Measurements from ENCODE around the gene SMCHD1.
"Not testable (repeated sequence)": the region's sequence is repeated elsewhere in the genome, so short reads cannot be mapped to it uniquely, and the experiment has no call there.

SMCHD1 gene

DNA sequence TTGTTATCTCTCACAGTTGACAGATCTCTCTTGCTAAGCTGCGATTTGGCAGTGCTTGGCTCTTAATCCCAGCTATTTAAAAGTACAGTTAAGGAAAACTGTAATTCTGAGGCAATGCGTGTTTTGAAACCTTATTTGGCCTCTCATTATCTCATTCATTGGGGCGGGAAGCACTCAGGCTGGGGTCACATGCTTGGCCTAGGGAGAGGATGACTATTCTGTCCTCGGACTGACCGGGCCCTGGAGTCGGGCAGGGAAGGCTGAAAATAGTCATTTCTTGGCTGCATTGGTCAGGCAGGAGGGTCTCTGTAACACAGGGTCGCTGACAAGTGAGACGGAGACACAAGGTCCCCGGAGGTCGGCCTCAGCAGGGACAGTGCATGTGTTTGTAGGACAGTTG, 171.1 kb downstream of the SMCHD1 start:
- Histone ChIP-seq H3K14ac (ENCODE audit: low read length) (no peak overlapping the region), H3K36me3 (ENCODE audit: control insufficient read depth in 1 of 2, insufficient read depth in 2 of 2, low read length in 2 of 2) (no peaks in the 10 kb centered on the region), H3K23ac (ENCODE audit: low read length) (no peak overlapping the region), H4K91ac (ENCODE audit: low read depth, low read length) (no peak overlapping the region), H4K12ac (ENCODE audit: low read depth, low read length) (no peak overlapping the region), H3K27ac (ENCODE audit: low read depth, low read length) (no peak overlapping the region), H3K9ac (ENCODE audit: low read length) (no peak overlapping the region), H2AK5ac (ENCODE audit: low read length) (no peak overlapping the region), H3K4me3 (ENCODE audit: low read depth, low read length) (no peak overlapping the region), H3K4ac (ENCODE audit: low read depth, low read length) (no peak overlapping the region), H3K18ac (ENCODE audit: low read length) (no peak overlapping the region), H3K79me1 (ENCODE audit: low read length) (no peaks in the 10 kb centered on the region), H3K79me2 (ENCODE audit: control insufficient read depth, insufficient read depth, low read length, poor library complexity) (no peaks in the 10 kb centered on the region), H2BK120ac (ENCODE audit: insufficient read depth, low read length, poor library complexity) (no peak overlapping the region), H3K9me3 (ENCODE audit: insufficient read depth, low read depth, low read length) (no peaks in the 10 kb centered on the region), H3K4me2 (ENCODE audit: low read length) (no peak overlapping the region), H2BK12ac (ENCODE audit: low read length) (no peak overlapping the region), H2BK5ac (ENCODE audit: low read depth, low read length, poor library complexity) (no peak overlapping the region), H3K4me1 (ENCODE audit: control insufficient read depth in 1 of 2, insufficient read depth in 2 of 2, low read length in 2 of 2) (peaks cover 0 to 3% of the 10 kb centered on the region in 2 experiments), H2AFZ (ENCODE audit: insufficient read depth, low read length, poor library complexity) (no peak overlapping the region), H3K27me3 (ENCODE audit: insufficient read depth, low read length) (no peaks in the 10 kb centered on the region), H4K8ac (ENCODE audit: low read depth, low read length) (no peak overlapping the region)
- no peak for DNase-seq
- WGBS (ENCODE audit: extremely low coverage, insufficient coverage, insufficient read length): no CpG with 5 or more reads among the region's 10 CpGs

DNA sequence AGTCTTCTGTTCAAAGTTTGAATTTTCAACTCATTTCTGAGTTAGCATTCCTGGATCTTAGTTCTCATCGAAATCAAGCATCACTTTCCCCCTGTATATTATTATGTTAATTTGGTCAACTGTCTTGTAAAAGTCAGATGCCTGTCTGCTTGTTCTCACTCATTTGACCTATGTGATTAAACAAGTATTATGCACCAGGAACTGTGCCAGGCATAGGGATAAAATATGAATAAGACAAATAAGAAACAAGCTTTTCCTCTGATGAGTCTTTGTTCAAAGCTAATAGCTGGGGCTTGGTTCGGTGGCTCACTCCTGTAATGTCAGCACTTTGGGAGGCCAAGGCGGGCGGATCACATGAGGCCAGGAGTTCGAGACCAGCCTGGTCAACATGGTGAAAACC, 171.5 kb downstream of the SMCHD1 start:
- Histone ChIP-seq H4K12ac (ENCODE audit: low read depth, low read length) (no peak overlapping the region), H4K91ac (ENCODE audit: low read depth, low read length) (no peak overlapping the region), H3K4me2 (ENCODE audit: low read length) (no peak overlapping the region), H3K27me3 (ENCODE audit: insufficient read depth, low read length) (no peaks in the 10 kb centered on the region), H2AK5ac (ENCODE audit: low read length) (no peak overlapping the region), H3K36me3 (ENCODE audit: control insufficient read depth in 1 of 2, insufficient read depth in 2 of 2, low read length in 2 of 2) (no peaks in the 10 kb centered on the region), H3K4me3 (ENCODE audit: low read depth, low read length) (no peak overlapping the region), H3K4ac (ENCODE audit: low read depth, low read length) (no peak overlapping the region), H3K4me1 (ENCODE audit: control insufficient read depth in 1 of 2, insufficient read depth in 2 of 2, low read length in 2 of 2) (peaks cover 0 to under 1% of the 10 kb centered on the region in 2 experiments), H2BK5ac (ENCODE audit: low read depth, low read length, poor library complexity) (no peak overlapping the region), H3K9ac (ENCODE audit: low read length) (no peak overlapping the region), H3K14ac (ENCODE audit: low read length) (no peak overlapping the region), H3K9me3 (ENCODE audit: insufficient read depth, low read depth, low read length) (no peaks in the 10 kb centered on the region), H2BK12ac (ENCODE audit: low read length) (no peak overlapping the region), H3K18ac (ENCODE audit: low read length) (no peak overlapping the region), H2AFZ (ENCODE audit: insufficient read depth, low read length, poor library complexity) (no peak overlapping the region), H2BK120ac (ENCODE audit: insufficient read depth, low read length, poor library complexity) (no peak overlapping the region), H3K79me1 (ENCODE audit: low read length) (no peaks in the 10 kb centered on the region), H3K23ac (ENCODE audit: low read length) (no peak overlapping the region), H3K27ac (ENCODE audit: low read depth, low read length) (no peak overlapping the region), H3K79me2 (ENCODE audit: control insufficient read depth, insufficient read depth, low read length, poor library complexity) (no peaks in the 10 kb centered on the region), H4K8ac (ENCODE audit: low read depth, low read length) (no peak overlapping the region)
- WGBS (ENCODE audit: extremely low coverage, insufficient coverage, insufficient read length): no CpG with 5 or more reads among the region's 5 CpGs
- no peak for DNase-seq

DNA sequence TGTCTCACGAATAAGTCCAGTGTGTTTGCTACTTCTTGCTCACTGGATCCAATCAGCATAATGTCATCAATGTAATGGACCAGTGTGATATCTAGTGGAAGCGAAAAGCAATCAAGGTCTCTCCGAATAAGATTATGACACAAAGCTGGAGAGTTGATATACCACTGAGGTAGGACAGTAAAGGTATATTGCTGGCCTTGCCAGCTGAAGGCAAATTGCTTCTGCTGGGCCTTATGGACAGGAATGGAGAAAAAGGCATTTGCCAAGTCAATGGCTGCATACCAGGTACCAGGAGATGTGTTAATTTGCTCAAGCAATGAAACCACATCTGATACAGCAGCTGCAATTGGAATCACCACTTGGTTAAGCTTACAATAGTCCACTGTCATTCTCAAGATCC, 180.6 kb downstream of the SMCHD1 start:
- DNase-seq; H4K91ac ChIP-seq (ENCODE audit: low read depth, low read length); H3K18ac ChIP-seq (ENCODE audit: low read length); H3K27me3 ChIP-seq (ENCODE audit: insufficient read depth, low read length); H3K23ac ChIP-seq (ENCODE audit: low read length); H3K79me1 ChIP-seq (ENCODE audit: low read length); H3K9ac ChIP-seq (ENCODE audit: low read length); H3K4me1 ChIP-seq (ENCODE audit: control insufficient read depth in 1 of 2, insufficient read depth in 2 of 2, low read length in 2 of 2); H3K9me3 ChIP-seq (ENCODE audit: insufficient read depth, low read depth, low read length); H3K14ac ChIP-seq (ENCODE audit: low read length); H2BK5ac ChIP-seq (ENCODE audit: low read depth, low read length, poor library complexity); H4K8ac ChIP-seq (ENCODE audit: low read depth, low read length); H3K4me2 ChIP-seq (ENCODE audit: low read length); H3K4ac ChIP-seq (ENCODE audit: low read depth, low read length); H2BK12ac ChIP-seq (ENCODE audit: low read length); H3K27ac ChIP-seq (ENCODE audit: low read depth, low read length); H4K12ac ChIP-seq (ENCODE audit: low read depth, low read length); H3K79me2 ChIP-seq (ENCODE audit: control insufficient read depth, insufficient read depth, low read length, poor library complexity); H2BK120ac ChIP-seq (ENCODE audit: insufficient read depth, low read length, poor library complexity); H3K4me3 ChIP-seq (ENCODE audit: low read depth, low read length); H2AK5ac ChIP-seq (ENCODE audit: low read length); H2AFZ ChIP-seq (ENCODE audit: insufficient read depth, low read length, poor library complexity); H3K36me3 ChIP-seq (ENCODE audit: control insufficient read depth in 1 of 2, insufficient read depth in 2 of 2, low read length in 2 of 2): not testable (repeated sequence)
- WGBS (ENCODE audit: extremely low coverage, insufficient coverage, insufficient read length): no CpG with 5 or more reads among the region's 3 CpGs

DNA sequence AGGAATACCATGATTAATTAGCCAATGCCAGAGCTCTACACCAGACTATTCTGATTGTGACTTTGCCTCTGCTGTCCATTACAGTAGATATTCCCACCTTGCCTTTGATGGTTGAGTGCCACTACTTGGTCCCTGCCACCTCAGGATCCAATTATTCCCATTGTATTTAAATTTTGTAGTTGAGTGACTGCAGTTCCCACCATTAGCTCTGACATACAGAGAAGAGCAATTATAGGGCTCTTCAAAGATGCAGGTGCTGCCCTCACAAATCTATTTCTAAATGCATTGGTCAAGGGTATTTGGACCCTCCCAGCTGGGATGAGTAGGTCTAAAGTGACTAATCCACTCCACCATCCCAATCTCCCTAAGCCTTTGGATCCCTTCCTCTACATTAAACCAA, 181.8 kb downstream of the SMCHD1 start:
- H3K36me3 ChIP-seq (ENCODE audit: control insufficient read depth in 1 of 2, insufficient read depth in 2 of 2, low read length in 2 of 2); H3K4ac ChIP-seq (ENCODE audit: low read depth, low read length); H3K79me1 ChIP-seq (ENCODE audit: low read length); DNase-seq; H3K27me3 ChIP-seq (ENCODE audit: insufficient read depth, low read length); H3K14ac ChIP-seq (ENCODE audit: low read length); H3K9me3 ChIP-seq (ENCODE audit: insufficient read depth, low read depth, low read length); H3K27ac ChIP-seq (ENCODE audit: low read depth, low read length); H3K4me1 ChIP-seq (ENCODE audit: control insufficient read depth in 1 of 2, insufficient read depth in 2 of 2, low read length in 2 of 2); H2BK120ac ChIP-seq (ENCODE audit: insufficient read depth, low read length, poor library complexity); H3K79me2 ChIP-seq (ENCODE audit: control insufficient read depth, insufficient read depth, low read length, poor library complexity); H3K9ac ChIP-seq (ENCODE audit: low read length); H4K8ac ChIP-seq (ENCODE audit: low read depth, low read length); H3K23ac ChIP-seq (ENCODE audit: low read length); H3K18ac ChIP-seq (ENCODE audit: low read length); H2AFZ ChIP-seq (ENCODE audit: insufficient read depth, low read length, poor library complexity); H4K12ac ChIP-seq (ENCODE audit: low read depth, low read length); H2AK5ac ChIP-seq (ENCODE audit: low read length); H2BK5ac ChIP-seq (ENCODE audit: low read depth, low read length, poor library complexity); H3K4me2 ChIP-seq (ENCODE audit: low read length); H2BK12ac ChIP-seq (ENCODE audit: low read length); H4K91ac ChIP-seq (ENCODE audit: low read depth, low read length); H3K4me3 ChIP-seq (ENCODE audit: low read depth, low read length): not testable (repeated sequence)

DNA sequence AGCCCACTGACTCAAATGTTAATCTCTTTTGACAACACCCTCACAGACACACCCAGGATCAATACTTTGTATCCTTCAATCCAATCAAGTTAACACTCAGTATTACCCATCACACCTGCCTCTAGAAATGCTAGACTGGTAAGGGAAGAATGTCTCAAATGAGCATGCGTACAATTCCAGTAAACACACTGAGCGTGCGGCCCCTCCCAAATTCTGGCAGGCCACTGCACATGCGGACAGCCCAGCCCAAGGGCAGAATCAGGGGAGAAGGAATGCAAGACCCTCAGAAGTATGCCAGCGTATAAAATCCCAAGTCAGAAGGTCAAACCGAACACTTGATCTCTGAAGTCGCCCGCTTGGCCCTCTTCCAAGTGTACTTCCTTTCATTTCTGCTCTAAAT, 183.7 kb downstream of the SMCHD1 start:
- H2BK5ac ChIP-seq (ENCODE audit: low read depth, low read length, poor library complexity): no peak overlapping the region
- H2AK5ac ChIP-seq (ENCODE audit: low read length): no peak overlapping the region
- H3K4ac ChIP-seq (ENCODE audit: low read depth, low read length): no peak overlapping the region
- no peak overlapping the region for H2BK120ac ChIP-seq (ENCODE audit: insufficient read depth, low read length, poor library complexity)
- H3K79me2 ChIP-seq (ENCODE audit: control insufficient read depth, insufficient read depth, low read length, poor library complexity): no peaks in the 10 kb centered on the region
- H2AFZ ChIP-seq (ENCODE audit: insufficient read depth, low read length, poor library complexity): no peak overlapping the region
- H3K14ac ChIP-seq (ENCODE audit: low read length): no peak overlapping the region
- H3K18ac ChIP-seq (ENCODE audit: low read length): no peak overlapping the region
- H3K9me3 ChIP-seq (ENCODE audit: insufficient read depth, low read depth, low read length): no peaks in the 10 kb centered on the region
- DNase-seq: no peak
- H3K4me1 ChIP-seq (ENCODE audit: control insufficient read depth in 1 of 2, insufficient read depth in 2 of 2, low read length in 2 of 2): no peaks in the 10 kb centered on the region
- H3K27me3 ChIP-seq (ENCODE audit: insufficient read depth, low read length): no peaks in the 10 kb centered on the region
- no peak overlapping the region for H3K4me2 ChIP-seq (ENCODE audit: low read length)
- H3K23ac ChIP-seq (ENCODE audit: low read length): no peak overlapping the region
- no peaks in the 10 kb centered on the region for H3K79me1 ChIP-seq (ENCODE audit: low read length)
- WGBS (ENCODE audit: extremely low coverage, insufficient coverage, insufficient read length): no CpG with 5 or more reads among the region's 8 CpGs
- no peak overlapping the region for H2BK12ac ChIP-seq (ENCODE audit: low read length)
- no peak overlapping the region for H4K91ac ChIP-seq (ENCODE audit: low read depth, low read length)
- no peak overlapping the region for H3K27ac ChIP-seq (ENCODE audit: low read depth, low read length)
- no peak overlapping the region for H3K9ac ChIP-seq (ENCODE audit: low read length)
- no peak overlapping the region for H3K4me3 ChIP-seq (ENCODE audit: low read depth, low read length)
- no peak overlapping the region for H4K12ac ChIP-seq (ENCODE audit: low read depth, low read length)
- no peak overlapping the region for H4K8ac ChIP-seq (ENCODE audit: low read depth, low read length)
- no peaks in the 10 kb centered on the region for H3K36me3 ChIP-seq (ENCODE audit: control insufficient read depth in 1 of 2, insufficient read depth in 2 of 2, low read length in 2 of 2)

All from trophoblast cell (in vitro differentiated cells and primary cell).